ENCODE data around the gene ERFE. TPM values are rescaled to one million over a fixed set of nuclear protein-coding genes. Genes with fewer than 3 reads are reported as not detected.

The ERFE gene
- total and polyA plus RNA-seq, 2 of the 13 experiments (the other 11 are each of a cell fraction or from before 2014, with no cell fraction given) = 0.09 TPM; not detected in 1

DNA sequence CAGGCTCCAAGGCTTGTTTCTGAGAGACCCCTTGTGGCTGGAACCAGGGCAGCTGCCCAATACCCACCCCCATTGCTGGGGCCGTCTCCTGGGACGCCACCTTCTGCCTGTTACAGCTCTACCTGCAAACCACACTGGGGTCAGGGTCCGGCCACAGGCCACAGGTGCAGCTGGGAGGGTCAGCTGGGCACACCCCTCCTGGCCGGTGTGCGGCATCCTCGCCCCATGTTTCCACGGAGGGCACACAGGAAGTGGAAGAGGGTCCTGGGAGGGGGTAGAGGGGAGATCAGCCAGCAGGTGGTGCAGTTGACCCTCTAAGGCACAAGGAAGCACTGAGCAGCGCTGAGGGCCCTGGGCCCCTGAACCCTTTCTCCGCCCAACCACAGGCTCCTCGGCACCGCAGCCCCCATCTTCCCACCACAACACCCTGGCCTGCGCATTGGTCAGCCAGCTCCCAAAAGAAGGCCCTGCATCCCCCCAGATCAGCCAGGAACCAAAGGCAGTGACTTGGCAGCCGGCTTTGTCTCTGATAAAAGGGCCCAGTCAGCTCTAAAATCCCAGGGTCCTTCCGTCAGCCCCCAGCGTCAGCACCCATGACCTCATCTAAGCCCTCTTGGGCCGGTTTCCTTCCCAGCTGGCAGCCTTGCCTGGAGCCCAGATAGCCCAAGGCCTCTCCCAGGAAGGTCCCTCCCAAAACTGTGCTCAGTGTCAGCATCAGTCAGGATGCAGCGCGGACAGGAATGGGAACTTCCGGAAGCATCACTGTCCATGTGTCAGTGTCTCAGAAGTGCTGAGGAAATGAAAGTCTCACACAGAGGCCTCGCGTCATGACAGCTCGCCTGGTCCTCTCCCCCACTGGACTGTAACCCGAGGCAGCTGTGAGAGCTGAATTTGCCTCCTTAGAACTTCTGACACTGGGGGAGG, 1.7 kb downstream of the ERFE start (continued):
- TF ChIP-seq, protein P1, sequence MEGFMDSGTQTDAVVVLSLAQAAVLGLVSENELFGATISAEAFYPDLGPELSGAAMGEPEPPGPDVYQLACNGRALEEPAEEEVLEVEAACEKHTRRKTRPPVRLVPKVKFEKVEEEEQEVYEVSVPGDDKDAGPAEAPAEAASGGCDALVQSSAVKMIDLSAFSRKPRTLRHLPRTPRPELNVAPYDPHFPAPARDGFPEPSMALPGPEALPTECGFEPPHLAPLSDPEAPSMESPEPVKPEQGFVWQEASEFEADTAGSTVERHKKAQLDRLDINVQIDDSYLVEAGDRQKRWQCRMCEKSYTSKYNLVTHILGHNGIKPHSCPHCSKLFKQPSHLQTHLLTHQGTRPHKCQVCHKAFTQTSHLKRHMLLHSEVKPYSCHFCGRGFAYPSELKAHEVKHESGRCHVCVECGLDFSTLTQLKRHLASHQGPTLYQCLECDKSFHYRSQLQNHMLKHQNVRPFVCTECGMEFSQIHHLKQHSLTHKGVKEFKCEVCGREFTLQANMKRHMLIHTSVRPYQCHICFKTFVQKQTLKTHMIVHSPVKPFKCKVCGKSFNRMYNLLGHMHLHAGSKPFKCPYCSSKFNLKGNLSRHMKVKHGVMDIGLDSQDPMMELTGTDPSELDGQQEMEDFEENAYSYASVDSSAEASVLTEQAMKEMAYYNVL (CRISPR knock-in tag; IDR thresholded peaks at IDR 0.05; ENCODE audit: borderline replicate concordance) = 0 out of 2 replicates have a peak, but pooled peaks have one; percentile 34
- TF ChIP-seq SUZ12 (IDR thresholded peaks at IDR 0.05; ENCODE audit: low read depth, low read length) (no peak), ZNF629 (CRISPR knock-in tag; conservative IDR thresholded peaks at IDR 0.05) (0 out of 2 replicates have a peak, but pooled peaks have one; percentile 14), ZNF709 (CRISPR knock-in tag; IDR thresholded peaks at IDR 0.05) (no peak), PHF5A (CRISPR knock-in tag; IDR thresholded peaks at IDR 0.05; ENCODE audit: low read depth, unreplicated experiment) (no peak), ETV5 (CRISPR knock-in tag; IDR thresholded peaks at IDR 0.05; ENCODE audit: borderline replicate concordance) (peak; percentile 44; the same call in 1 of the 2 replicates), THAP11 (CRISPR knock-in tag; IDR thresholded peaks at IDR 0.05) (no peak), RXRA (CRISPR knock-in tag; IDR thresholded peaks at IDR 0.05) (no peak), RFXANK (CRISPR knock-in tag; IDR thresholded peaks at IDR 0.05) (no peak), ZNF143 (CRISPR knock-in tag; IDR thresholded peaks at IDR 0.05) (0 out of 2 replicates have a peak, but pooled peaks have one; percentile 30), RARA (CRISPR knock-in tag; IDR thresholded peaks at IDR 0.05) (peak; percentile 23; the same call in 1 of the 2 replicates), ELF1 (CRISPR knock-in tag; IDR thresholded peaks at IDR 0.05) (peak; percentile 67), PITX1 (CRISPR knock-in tag; IDR thresholded peaks at IDR 0.05) (peak; percentile 38; the same call in 1 of the 2 replicates), KLF9 (CRISPR knock-in tag; IDR thresholded peaks at IDR 0.05; ENCODE audit: low read depth) (no peak), SALL2 (CRISPR knock-in tag; IDR thresholded peaks at IDR 0.05) (0 out of 2 replicates have a peak, but pooled peaks have one; percentile 31), ZNF772 (CRISPR knock-in tag; IDR thresholded peaks at IDR 0.05) (0 out of 2 replicates have a peak, but pooled peaks have one; percentile 36), ZNF724P (CRISPR knock-in tag; IDR thresholded peaks at IDR 0.05; ENCODE audit: borderline replicate concordance) (peak; percentile 78; the same call in 1 of the 2 replicates), ZSCAN31 (CRISPR knock-in tag; IDR thresholded peaks at IDR 0.05; ENCODE audit: low read depth) (no peak)
- TF ChIP-seq, protein P2, sequence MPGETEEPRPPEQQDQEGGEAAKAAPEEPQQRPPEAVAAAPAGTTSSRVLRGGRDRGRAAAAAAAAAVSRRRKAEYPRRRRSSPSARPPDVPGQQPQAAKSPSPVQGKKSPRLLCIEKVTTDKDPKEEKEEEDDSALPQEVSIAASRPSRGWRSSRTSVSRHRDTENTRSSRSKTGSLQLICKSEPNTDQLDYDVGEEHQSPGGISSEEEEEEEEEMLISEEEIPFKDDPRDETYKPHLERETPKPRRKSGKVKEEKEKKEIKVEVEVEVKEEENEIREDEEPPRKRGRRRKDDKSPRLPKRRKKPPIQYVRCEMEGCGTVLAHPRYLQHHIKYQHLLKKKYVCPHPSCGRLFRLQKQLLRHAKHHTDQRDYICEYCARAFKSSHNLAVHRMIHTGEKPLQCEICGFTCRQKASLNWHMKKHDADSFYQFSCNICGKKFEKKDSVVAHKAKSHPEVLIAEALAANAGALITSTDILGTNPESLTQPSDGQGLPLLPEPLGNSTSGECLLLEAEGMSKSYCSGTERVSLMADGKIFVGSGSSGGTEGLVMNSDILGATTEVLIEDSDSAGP (CRISPR knock-in tag; IDR thresholded peaks at IDR 0.05; ENCODE audit: borderline replicate concordance) = 0 out of 2 replicates have a peak, but pooled peaks have one; percentile 53
- TF ChIP-seq, protein P3, sequence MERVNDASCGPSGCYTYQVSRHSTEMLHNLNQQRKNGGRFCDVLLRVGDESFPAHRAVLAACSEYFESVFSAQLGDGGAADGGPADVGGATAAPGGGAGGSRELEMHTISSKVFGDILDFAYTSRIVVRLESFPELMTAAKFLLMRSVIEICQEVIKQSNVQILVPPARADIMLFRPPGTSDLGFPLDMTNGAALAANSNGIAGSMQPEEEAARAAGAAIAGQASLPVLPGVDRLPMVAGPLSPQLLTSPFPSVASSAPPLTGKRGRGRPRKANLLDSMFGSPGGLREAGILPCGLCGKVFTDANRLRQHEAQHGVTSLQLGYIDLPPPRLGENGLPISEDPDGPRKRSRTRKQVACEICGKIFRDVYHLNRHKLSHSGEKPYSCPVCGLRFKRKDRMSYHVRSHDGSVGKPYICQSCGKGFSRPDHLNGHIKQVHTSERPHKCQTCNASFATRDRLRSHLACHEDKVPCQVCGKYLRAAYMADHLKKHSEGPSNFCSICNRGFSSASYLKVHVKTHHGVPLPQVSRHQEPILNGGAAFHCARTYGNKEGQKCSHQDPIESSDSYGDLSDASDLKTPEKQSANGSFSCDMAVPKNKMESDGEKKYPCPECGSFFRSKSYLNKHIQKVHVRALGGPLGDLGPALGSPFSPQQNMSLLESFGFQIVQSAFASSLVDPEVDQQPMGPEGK (CRISPR knock-in tag; IDR thresholded peaks at IDR 0.05) = 0 out of 2 replicates have a peak, but pooled peaks have one; percentile 20
- TF ChIP-seq, protein P4, sequence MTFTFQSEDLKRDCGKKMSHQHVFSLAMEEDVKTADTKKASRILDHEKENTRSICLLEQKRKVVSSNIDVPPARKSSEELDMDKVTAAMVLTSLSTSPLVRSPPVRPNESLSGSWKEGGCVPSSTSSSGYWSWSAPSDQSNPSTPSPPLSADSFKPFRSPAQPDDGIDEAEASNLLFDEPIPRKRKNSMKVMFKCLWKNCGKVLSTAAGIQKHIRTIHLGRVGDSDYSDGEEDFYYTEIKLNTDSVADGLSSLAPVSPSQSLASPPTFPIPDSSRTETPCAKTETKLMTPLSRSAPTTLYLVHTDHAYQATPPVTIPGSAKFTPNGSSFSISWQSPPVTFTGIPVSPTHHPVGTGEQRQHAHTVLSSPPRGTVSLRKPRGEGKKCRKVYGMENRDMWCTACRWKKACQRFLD (CRISPR knock-in tag; IDR thresholded peaks at IDR 0.05; ENCODE audit: borderline replicate concordance) = 0 out of 2 replicates have a peak, but pooled peaks have one; percentile 35

Data from HepG2 (cell line).